DMS114 treated with DMSO at 0.1 percent for 48 hours (cell line): ENCODE results near the gene ST7.
A peak's percentile ranks its signal among the peaks of the same experiment; 100 is the strongest.
"Not testable (repeated sequence)": the region's sequence is repeated elsewhere in the genome, so short reads cannot be mapped to it uniquely, and the experiment has no call there.

Source experiments
- DNase-seq: peaks from one replicate; lab custom pipeline; 2025; ENCODE audit not compliant: unreplicated experiment; lab: John Stamatoyannopoulos, UW

The ST7 gene

GRCh38 chr7:117212969-117213877 is 259.9 kb downstream of the ST7 start:
- DNase-seq, result peak; percentile 58

GRCh38 chr7:117216010-117216409 is 262.7 kb downstream of the ST7 start:
- no peak for DNase-seq

GRCh38 chr7:117216436-117217069 is 263.3 kb downstream of the ST7 start:
- no peak for DNase-seq

GRCh38 chr7:117217106-117218035 is 264.1 kb downstream of the ST7 start:
- DNase-seq, result no peak

GRCh38 chr7:117218700-117219099 is 265.4 kb downstream of the ST7 start:
- DNase-seq, result no peak

- no peak for DNase-seq
These were observed 266.2 kb downstream of the ST7 start for GRCh38 chr7:117219485-117219884.

- DNase-seq, result no peak
These were observed 267.5 kb downstream of the ST7 start for GRCh38 chr7:117220836-117221235.

- DNase-seq, result no peak
These were observed 272.2 kb downstream of the ST7 start for GRCh38 chr7:117225536-117225935.

GRCh38 chr7:117227091-117227490 is 273.8 kb downstream of the ST7 start:
- DNase-seq, result no peak

- DNase-seq, result no peak
These were observed 276.0 kb downstream of the ST7 start for GRCh38 chr7:117229350-117229749.

- DNase-seq, result no peak
These were observed 277.2 kb downstream of the ST7 start for GRCh38 chr7:117230276-117231046.

GRCh38 chr7:117231047-117231359 is 277.7 kb downstream of the ST7 start:
- DNase-seq, result no peak

- DNase-seq, result no peak
These were observed 284.3 kb downstream of the ST7 start for GRCh38 chr7:117237646-117238045.

GRCh38 chr7:117238472-117238871 is 285.2 kb downstream of the ST7 start:
- no peak for DNase-seq

- no peak for DNase-seq
These were observed 285.6 kb downstream of the ST7 start for GRCh38 chr7:117238937-117239336.

- DNase-seq, result no peak
These were observed 287.8 kb downstream of the ST7 start for GRCh38 chr7:117241088-117241487.

GRCh38 chr7:117243390-117243789 is 290.1 kb downstream of the ST7 start:
- no peak for DNase-seq

- DNase-seq, result not testable (repeated sequence)
These were observed 292.4 kb downstream of the ST7 start for GRCh38 chr7:117245703-117246102.

- no peak for DNase-seq
These were observed 294.5 kb downstream of the ST7 start for GRCh38 chr7:117247809-117248208.

GRCh38 chr7:117248829-117249228 is 295.5 kb downstream of the ST7 start:
- DNase-seq, result no peak

GRCh38 chr7:117249696-117250095 is 296.4 kb downstream of the ST7 start:
- DNase-seq, result no peak
